Karpas-422 (cell line): ENCODE results near the gene CPED1. TPM values are rescaled to one million over a fixed set of nuclear protein-coding genes. Genes with fewer than 3 reads are reported as not detected.

Experiments used
- DNase-seq: peaks from one replicate; pipeline ENCODE4 v3.0.0-alpha.2; 2015
- H2AFZ ChIP-seq: fragments of 200-600 bp; sonication (generic); 2 replicates; pipeline ENCODE4 v1.6.1; 2014; ENCODE audit warnings: antibody characterized with exemption, low read length, mixed read lengths
- H3K27ac ChIP-seq: fragments of 200-600 bp; sonication (generic); 2 replicates; pipeline ENCODE4 v1.5.1; 2014; ENCODE audit warnings: mild to moderate bottlenecking, low read length, moderate library complexity
- H3K27me3 ChIP-seq: fragments of 200-600 bp; sonication (generic); 2 replicates; pipeline ENCODE4 v1.6.1; 2014; ENCODE audit warnings: low read length, mixed read lengths
- H3K36me3 ChIP-seq: fragments of 200-600 bp; sonication (generic); 2 replicates; pipeline ENCODE4 v1.6.1; 2014; ENCODE audit warnings: low read length, mixed read lengths; ENCODE audit not compliant: insufficient read depth
- H3K4me1 ChIP-seq: fragments of 200-600 bp; sonication (generic); 2 replicates; pipeline ENCODE4 v1.6.1; 2014; ENCODE audit warnings: mild to moderate bottlenecking, low read length, mixed read lengths
- H3K4me2 ChIP-seq: fragments of 200-600 bp; sonication (generic); 2 replicates; pipeline ENCODE4 v1.6.1; 2014; ENCODE audit warnings: low read length, low read depth, mild to moderate bottlenecking; ENCODE audit not compliant: poor library complexity, severe bottlenecking
- H3K4me3 ChIP-seq: fragments of 200-600 bp; sonication (generic); 2 replicates; pipeline ENCODE4 v1.5.1; 2014; ENCODE audit warnings: mild to moderate bottlenecking, antibody characterized with exemption, low read length, mixed read lengths
- H3K79me2 ChIP-seq: fragments of 200-600 bp; sonication (generic); 2 replicates; pipeline ENCODE4 v1.6.1; 2014; ENCODE audit warnings: mild to moderate bottlenecking, low read length, mixed read lengths
- H3K9ac ChIP-seq: fragments of 200-600 bp; sonication (generic); 2 replicates; pipeline ENCODE4 v1.6.0; 2014; ENCODE audit warnings: low read length
- H3K9me2 ChIP-seq: fragments of 200-600 bp; sonication (generic), shearing (Covaris generic); replicated peaks from 2 replicates; pipeline ENCODE4 v1.6.0; 2014; ENCODE audit warnings: mild to moderate bottlenecking, low read length, moderate library complexity; ENCODE audit not compliant: insufficient read depth
- H3K9me3 ChIP-seq: fragments of 300-700, 200-600 bp; sonication (generic); 2 replicates; pipeline ENCODE4 v1.6.1; 2014; ENCODE audit warnings: low read length, mixed read lengths
- H4K20me1 ChIP-seq: fragments of 200-600 bp; sonication (generic); 2 replicates; pipeline ENCODE4 v1.6.1; 2014; ENCODE audit warnings: mild to moderate bottlenecking, antibody characterized with exemption, low read length, low read depth; ENCODE audit not compliant: insufficient read depth
- total RNA-seq: library from RNA; depleted of rRNA; stranded (reverse); fragments of >200 nt; shearing (Covaris generic); gene quantifications from 2 replicates; pipeline ENCODE4 v1.2.3, GENCODE V29; 2014; ENCODE audit warnings: low replicate concordance

Gene CPED1
- total RNA-seq, 1 experiment from 2014 or later: 0.04 TPM

DNA sequence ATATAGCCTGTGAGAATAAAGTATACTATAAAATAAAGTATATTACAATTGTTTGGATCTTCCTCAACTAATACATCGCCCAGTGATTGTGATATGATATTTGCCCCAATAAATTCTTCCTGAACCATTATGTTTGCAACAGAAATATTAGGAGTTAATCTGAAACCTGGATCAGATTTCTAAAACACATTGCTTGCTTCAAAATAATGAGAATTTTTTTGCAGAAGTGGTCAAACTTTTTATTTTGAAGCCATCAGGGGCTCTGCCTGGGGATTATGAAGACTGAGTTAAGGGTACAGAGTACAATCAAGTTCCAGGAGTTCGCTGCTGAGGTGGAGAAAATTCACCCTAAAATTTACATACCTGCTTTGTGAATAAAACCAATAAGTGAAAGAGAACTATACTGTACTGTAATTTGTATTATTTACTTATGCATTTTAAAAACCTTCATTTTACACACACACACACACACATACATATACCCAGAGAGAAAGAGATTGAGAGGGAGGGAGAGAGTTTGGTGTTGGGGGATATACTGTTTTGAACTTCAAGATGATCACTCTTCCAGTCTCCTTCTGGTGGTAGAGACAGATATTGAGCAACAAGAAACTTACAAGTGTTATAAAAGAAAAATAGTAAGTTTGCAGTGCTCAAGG, 91.9 kb downstream of the CPED1 start:
- DNase-seq: no peak
- no peaks in the 10 kb centered on the region for H3K27me3 ChIP-seq
- no peaks in the 10 kb centered on the region for H3K4me1 ChIP-seq
- H3K4me3 ChIP-seq: no peak overlapping the region
- no peaks in the 10 kb centered on the region for H4K20me1 ChIP-seq
- H3K9me3 ChIP-seq: no peaks in the 10 kb centered on the region
- H3K27ac ChIP-seq: no peak overlapping the region
- no peaks in the 10 kb centered on the region for H3K36me3 ChIP-seq
- no peak overlapping the region for H3K9ac ChIP-seq
- no peaks in the 10 kb centered on the region for H3K79me2 ChIP-seq
- no peaks in the 10 kb centered on the region for H3K9me2 ChIP-seq
- H3K4me2 ChIP-seq: no peak overlapping the region
- H2AFZ ChIP-seq: no peak overlapping the region

DNA sequence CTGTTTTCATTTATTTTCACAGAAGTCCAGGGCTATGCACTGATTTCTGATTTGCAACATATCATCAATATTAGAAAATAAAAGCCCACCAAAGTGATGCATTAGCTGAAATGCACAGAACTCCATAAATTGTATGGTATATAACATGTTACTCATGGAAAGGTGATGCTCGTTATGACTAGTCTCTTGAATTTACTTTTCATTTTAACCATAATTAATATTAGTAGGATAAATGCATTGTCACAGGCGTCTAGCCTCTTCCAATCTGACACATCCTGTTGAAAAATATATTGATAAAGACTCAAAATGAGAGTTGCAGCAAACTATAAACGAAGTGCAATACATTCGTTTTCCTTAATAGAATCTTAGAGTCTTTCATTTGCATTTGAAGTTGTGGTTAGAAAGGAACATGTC, 92.4 kb downstream of the CPED1 start:
- no peak overlapping the region for H3K4me2 ChIP-seq
- H3K27ac ChIP-seq: no peak overlapping the region
- H2AFZ ChIP-seq: no peak overlapping the region
- H4K20me1 ChIP-seq: no peaks in the 10 kb centered on the region
- no peak overlapping the region for H3K9ac ChIP-seq
- no peaks in the 10 kb centered on the region for H3K4me1 ChIP-seq
- no peaks in the 10 kb centered on the region for H3K79me2 ChIP-seq
- H3K9me3 ChIP-seq: no peaks in the 10 kb centered on the region
- no peak overlapping the region for H3K4me3 ChIP-seq
- no peaks in the 10 kb centered on the region for H3K36me3 ChIP-seq
- no peaks in the 10 kb centered on the region for H3K9me2 ChIP-seq
- no peak for DNase-seq
- no peaks in the 10 kb centered on the region for H3K27me3 ChIP-seq

DNA sequence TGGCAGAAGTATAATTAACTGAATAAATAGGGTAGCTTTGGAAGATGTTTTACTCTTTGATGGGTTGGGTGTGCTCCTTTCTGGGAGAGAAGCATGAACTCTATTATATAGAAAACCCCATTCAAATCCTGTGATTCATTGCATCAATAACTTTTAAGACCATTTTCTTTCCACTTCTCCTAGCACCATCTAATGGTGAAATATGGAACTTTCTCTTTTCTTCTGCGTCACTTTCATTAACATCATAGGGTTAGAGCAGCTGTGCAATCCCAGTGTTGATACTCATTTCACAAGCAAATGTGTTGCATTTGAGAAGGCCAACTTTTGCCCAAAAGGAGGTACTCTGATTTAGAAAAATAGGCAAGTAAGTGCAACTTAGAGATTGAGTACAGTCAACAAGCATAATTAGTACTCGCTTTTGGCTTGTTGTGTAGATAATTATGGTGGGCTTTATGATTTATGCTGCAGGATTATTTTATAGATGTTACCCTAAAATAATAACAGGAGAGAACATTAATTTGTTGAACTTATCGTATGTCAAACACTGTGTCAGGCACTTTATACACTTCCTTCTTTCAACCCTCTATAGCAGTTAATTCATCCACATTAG, 92.9 kb downstream of the CPED1 start:
- Histone ChIP-seq H4K20me1 (no peaks in the 10 kb centered on the region), H3K27me3 (no peaks in the 10 kb centered on the region), H3K27ac (no peak overlapping the region), H3K4me1 (no peaks in the 10 kb centered on the region), H3K4me2 (no peak overlapping the region), H3K4me3 (no peak overlapping the region), H3K9me3 (no peaks in the 10 kb centered on the region), H3K79me2 (no peaks in the 10 kb centered on the region), H3K36me3 (no peaks in the 10 kb centered on the region), H3K9ac (no peak overlapping the region), H3K9me2 (no peaks in the 10 kb centered on the region), H2AFZ (no peak overlapping the region)
- DNase-seq: peak; percentile 83

DNA sequence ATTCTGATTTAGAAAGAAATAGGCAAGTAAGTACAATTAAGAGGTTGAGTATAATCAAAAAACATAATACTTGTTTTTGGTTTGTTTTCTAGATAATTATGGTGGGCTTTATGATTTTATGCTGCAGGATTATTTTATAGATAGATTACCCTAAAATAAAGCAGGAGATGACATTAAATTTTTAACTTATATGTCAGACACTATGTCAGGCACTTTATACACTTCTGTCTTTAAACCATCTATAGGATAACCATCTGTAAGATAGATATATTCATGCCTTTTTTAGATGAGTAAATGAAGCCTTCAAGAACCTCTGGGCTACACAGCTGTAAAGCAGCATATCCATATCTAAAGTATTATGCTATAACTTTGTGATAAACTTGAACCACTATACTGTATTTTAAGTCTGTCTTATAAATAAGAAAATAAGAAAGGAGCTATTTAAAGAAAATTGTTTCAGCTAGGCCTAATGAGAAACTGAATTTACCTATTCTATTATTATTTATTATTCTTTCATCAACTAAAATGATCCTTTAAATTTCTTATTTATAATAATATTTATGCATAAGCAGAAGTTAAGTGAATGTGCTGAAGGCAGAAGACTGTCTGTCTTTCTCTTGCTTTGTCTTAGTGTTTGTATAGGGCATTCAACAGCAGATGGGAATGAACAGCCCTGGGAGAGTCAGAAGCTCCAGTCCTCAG, 94.0 kb downstream of the CPED1 start:
- DNase-seq: no peak
- H3K27me3 ChIP-seq: no peaks in the 10 kb centered on the region
- H3K4me1 ChIP-seq: no peaks in the 10 kb centered on the region
- no peak overlapping the region for H3K4me3 ChIP-seq
- no peaks in the 10 kb centered on the region for H4K20me1 ChIP-seq
- no peak overlapping the region for H3K27ac ChIP-seq
- no peaks in the 10 kb centered on the region for H3K36me3 ChIP-seq
- no peaks in the 10 kb centered on the region for H3K79me2 ChIP-seq
- H3K4me2 ChIP-seq: no peak overlapping the region
- no peaks in the 10 kb centered on the region for H3K9me2 ChIP-seq
- H2AFZ ChIP-seq: no peak overlapping the region
- no peak overlapping the region for H3K9ac ChIP-seq
- no peaks in the 10 kb centered on the region for H3K9me3 ChIP-seq

DNA sequence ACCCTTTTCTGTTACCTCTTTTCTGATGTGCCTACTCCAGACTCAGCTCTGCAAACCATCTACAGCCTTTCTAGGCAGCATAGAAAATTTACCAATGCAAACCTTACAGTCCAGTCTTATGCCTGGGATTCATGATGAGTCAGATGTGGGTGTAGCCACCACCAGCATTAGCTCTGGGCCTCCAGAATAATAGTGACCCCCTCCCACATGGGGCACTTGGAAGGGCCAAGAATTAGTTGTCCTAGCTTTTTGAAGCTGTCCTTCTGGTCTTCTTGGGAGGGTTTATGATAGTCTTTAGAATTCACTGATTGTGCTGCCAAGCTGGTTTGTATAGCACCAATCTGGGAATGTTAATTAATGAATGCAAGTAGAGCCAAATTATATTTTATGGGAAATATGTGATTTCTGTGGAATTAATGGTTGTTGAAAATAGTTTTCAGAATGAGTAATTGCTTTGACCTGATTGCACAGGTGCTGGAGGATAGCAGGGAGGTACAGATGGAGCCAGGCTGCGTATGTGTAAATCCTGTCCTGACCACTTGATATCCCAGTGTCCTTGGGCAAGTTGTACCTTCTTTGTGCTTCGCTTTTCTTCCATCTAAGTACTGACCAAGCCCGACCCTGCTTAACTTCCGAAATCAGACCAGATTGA, 94.8 kb downstream of the CPED1 start:
- Histone ChIP-seq H4K20me1 (no peaks in the 10 kb centered on the region), H3K9ac (no peak overlapping the region), H3K4me1 (no peaks in the 10 kb centered on the region), H3K27ac (no peak overlapping the region), H3K36me3 (no peaks in the 10 kb centered on the region), H3K27me3 (no peaks in the 10 kb centered on the region), H3K4me2 (no peak overlapping the region), H3K79me2 (no peaks in the 10 kb centered on the region), H3K4me3 (no peak overlapping the region), H2AFZ (no peak overlapping the region), H3K9me2 (no peaks in the 10 kb centered on the region), H3K9me3 (no peaks in the 10 kb centered on the region)
- DNase-seq: no peak

DNA sequence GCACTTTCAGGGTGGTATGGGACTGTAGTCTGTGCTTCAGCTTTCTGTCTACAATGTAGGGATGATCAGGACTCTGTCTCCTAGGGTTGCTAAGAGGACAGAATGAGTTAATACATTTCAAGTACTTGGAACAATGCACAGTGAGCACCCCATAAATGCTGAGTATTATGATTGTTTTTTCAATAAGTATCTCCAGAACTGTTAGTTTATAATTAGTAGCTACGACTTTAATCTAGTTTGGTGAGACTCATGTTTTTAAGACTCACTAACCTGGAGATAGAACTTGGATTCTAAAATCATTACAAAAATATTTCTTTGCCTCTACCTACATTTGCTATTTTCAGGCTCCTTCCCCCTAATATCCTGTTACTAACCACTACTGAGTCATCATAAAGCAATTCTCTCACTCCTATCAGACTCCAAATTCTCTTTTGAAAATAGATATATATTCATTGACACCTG, 95.3 kb downstream of the CPED1 start:
- H3K9me3 ChIP-seq: no peaks in the 10 kb centered on the region
- no peak overlapping the region for H2AFZ ChIP-seq
- H3K4me1 ChIP-seq: no peaks in the 10 kb centered on the region
- H3K4me3 ChIP-seq: no peak overlapping the region
- H3K9ac ChIP-seq: no peak overlapping the region
- no peak for DNase-seq
- H3K9me2 ChIP-seq: no peaks in the 10 kb centered on the region
- no peaks in the 10 kb centered on the region for H3K79me2 ChIP-seq
- H3K4me2 ChIP-seq: no peak overlapping the region
- no peaks in the 10 kb centered on the region for H3K27me3 ChIP-seq
- no peak overlapping the region for H3K27ac ChIP-seq
- H4K20me1 ChIP-seq: no peaks in the 10 kb centered on the region
- no peaks in the 10 kb centered on the region for H3K36me3 ChIP-seq

DNA sequence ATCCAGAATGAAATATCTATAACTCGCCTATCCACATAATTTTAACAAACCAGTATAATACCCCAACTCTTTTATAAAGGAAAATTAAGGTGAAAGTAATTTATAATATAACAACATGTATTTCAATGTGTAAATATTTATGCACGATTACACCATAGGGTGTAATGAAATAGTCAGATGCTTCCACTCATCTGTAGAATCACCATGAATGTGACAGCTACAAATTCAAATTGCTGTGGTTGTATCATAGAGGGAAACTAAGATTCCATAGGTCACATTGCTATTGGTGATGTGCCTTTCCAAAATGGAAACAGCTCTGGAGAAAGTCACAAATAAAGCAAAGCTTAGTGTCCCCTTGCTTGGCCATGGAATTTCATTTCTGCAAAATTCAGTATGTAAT, 95.7 kb downstream of the CPED1 start:
- no peaks in the 10 kb centered on the region for H3K79me2 ChIP-seq
- H2AFZ ChIP-seq: no peak overlapping the region
- no peaks in the 10 kb centered on the region for H4K20me1 ChIP-seq
- H3K9me2 ChIP-seq: no peaks in the 10 kb centered on the region
- no peaks in the 10 kb centered on the region for H3K9me3 ChIP-seq
- no peaks in the 10 kb centered on the region for H3K36me3 ChIP-seq
- no peaks in the 10 kb centered on the region for H3K4me1 ChIP-seq
- H3K4me3 ChIP-seq: no peak overlapping the region
- H3K4me2 ChIP-seq: no peak overlapping the region
- no peak for DNase-seq
- no peak overlapping the region for H3K27ac ChIP-seq
- H3K27me3 ChIP-seq: no peaks in the 10 kb centered on the region; the same call in 1 of the 2 replicates
- no peak overlapping the region for H3K9ac ChIP-seq

DNA sequence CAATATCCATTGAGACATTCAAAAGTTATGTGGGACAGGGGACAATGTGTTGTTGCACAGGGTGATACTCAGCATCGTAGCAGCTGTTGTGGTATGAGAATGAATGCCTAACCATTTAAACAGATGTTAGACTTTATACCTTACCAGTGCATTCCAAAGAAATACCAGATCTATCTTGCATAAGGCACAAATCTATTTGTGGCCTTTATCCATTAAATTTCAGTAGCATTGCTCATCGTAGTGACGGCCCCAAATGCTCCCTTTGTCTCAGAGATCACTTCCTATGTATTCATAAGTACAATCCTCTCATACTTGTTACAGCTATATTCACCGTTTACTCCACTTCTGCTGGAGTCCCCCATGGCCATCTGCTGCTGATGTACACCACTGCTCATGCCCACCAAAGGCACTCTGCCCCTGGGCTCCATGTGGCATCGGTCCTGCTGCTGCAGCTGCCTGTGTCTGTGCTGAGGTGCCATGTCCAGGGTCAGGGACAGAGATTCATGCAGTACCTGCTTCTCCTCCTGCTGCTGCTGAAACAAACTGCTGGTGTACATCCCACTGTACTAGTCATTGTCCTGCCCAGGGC, 96.3 kb downstream of the CPED1 start:
- Histone ChIP-seq H3K9me3 (no peaks in the 10 kb centered on the region), H3K4me2 (no peak overlapping the region), H3K9ac (no peak overlapping the region), H2AFZ (no peak overlapping the region), H3K4me3 (no peak overlapping the region), H3K4me1 (no peaks in the 10 kb centered on the region), H3K27me3 (no peaks in the 10 kb centered on the region; the same call in 1 of the 2 replicates), H4K20me1 (no peaks in the 10 kb centered on the region), H3K36me3 (no peaks in the 10 kb centered on the region), H3K9me2 (no peaks in the 10 kb centered on the region), H3K27ac (no peak overlapping the region), H3K79me2 (no peaks in the 10 kb centered on the region)
- no peak for DNase-seq
